ENCODE data around the gene PGAM1.
"Not testable (repeated sequence)": the region's sequence is repeated elsewhere in the genome, so short reads cannot be mapped to it uniquely, and the experiment has no call there.

The PGAM1 gene

DNA sequence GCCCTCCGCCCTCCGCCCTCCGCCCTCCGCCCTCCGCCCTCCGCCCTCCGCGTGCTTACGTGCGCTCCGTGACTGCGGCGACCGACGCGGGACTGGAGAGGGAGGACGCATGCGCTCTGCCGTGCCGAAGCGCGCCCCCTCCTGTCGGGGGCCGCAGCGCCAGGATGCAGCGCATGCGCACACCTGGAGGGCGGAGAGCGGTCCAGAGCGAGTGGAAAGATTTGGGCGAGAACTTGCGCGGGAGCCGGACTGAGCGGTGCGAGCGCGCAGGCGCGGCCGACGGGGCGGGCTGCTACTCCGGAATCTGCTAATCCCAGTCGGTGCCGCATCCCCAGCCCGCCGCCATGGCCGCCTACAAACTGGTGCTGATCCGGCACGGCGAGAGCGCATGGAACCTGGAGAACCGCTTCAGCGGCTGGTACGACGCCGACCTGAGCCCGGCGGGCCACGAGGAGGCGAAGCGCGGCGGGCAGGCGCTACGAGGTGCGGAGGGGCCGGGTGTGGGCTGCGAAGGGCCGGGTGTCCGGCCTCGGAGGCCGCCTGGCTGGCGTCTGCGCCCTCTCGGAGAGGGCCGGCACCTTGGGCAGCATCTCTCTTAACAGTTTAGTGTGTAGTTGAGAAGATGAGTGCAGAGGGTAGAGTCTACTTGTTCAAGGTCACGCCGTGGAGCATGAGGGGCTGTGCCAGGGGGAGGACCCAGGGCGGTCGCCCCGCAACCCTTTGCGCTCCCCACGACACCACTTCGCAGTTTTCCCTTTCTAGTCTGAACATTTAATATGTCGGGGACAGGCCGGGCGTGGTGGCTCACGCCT lies at the start of gene PGAM1:
Gene PGAM1, plus strand, starts transcription at position 228 of the 812 bp plus-strand sequence. Its CDS starts 117 bp downstream, at position 345.
- peak; percentile 97 for DNase-seq

GRCh38 chr10:97376413-97376812 lies 49.6 kb upstream of the PGAM1 start:
- peak in 1 of 2 donors; percentile 48 for DNase-seq

GRCh38 chr10:97378933-97379921 lies 46.8 kb upstream of the PGAM1 start:
- DNase-seq = no peak

- no peak for DNase-seq
Observed at GRCh38 chr10:97380516-97380915, 45.5 kb upstream of the PGAM1 start.

DNA sequence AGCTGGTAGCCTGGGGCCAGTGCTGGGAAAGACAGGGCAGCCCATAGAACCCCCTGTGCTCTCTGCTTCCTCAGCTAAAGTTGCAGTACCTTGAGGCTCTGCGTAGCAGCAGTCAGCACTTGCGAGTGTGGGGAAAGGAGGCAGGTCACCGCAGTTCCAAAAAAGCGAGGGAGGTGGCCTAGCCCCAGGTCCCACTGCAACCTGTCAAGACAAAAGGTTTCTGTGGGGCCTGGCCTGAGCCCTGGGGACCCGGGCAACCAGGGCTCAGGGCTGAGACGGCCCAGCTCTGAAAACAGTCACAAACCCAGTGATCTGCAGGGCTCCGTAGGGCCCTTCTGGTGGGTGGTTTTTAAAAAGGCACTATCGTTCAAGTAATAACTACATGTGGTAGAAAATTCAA lies 44.4 kb upstream of the PGAM1 start:
- no peak for DNase-seq

- DNase-seq = no peak
Observed at GRCh38 chr10:97383159-97383558, 42.8 kb upstream of the PGAM1 start.

DNA sequence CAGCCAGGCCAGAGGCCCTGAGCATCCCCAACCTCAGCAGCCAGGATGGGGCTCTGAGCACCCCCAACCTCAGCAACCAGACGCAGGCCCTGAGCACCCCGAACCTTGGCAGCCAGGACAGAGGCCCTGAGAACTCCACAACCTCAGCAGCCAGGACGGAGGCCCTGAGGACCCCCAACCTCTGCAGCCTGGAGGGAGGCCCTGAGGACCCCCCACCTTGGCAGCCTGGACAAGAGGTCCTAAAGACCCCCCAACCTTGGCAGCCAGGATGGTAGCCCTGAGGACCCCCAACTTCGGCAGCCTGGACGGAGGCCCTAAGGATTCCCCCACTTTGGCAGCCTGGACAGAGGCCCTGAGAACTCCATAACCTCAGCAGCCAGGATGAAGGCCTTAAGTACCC lies 41.8 kb upstream of the PGAM1 start:
- no peak for DNase-seq

DNA sequence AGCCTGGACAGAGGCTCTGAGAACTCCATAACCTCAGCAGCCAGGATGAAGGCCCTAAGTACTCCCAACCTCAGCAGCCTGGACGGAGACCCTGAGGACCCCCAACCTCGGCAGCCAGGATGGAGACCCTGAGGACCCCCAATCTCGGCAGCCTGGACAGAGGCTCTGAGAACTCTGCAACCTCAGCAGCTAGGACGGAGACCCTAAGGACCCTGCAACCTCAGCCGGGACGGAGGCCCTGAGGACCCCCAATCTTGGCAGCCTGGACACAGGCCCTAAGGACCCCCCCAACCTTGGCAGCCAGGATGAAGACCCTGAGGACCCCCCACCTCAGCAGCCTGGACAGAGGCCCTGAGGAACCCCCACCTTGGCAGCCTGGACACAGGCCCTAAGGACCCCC lies 41.4 kb upstream of the PGAM1 start:
- no peak for DNase-seq

DNA sequence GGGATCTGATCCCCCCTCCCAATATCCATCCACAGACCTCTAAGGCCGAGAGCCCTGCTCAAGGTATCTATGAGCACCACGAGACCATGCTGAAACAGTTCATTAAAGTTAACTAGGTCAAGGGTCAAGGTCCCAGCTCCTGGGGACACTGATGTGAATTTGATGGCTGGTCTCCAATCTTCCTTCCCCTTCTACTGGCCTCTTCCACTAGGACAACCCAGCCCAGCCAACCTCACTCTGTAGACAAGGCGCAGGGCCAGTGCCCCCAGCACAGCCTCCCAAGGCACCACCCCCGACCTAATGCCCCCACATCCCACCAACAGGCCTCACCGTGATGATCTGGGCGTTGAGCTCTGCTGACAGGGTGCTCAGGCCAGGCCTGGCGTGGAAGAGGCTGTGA lies 40.4 kb upstream of the PGAM1 start:
- DNase-seq = no peak

DNA sequence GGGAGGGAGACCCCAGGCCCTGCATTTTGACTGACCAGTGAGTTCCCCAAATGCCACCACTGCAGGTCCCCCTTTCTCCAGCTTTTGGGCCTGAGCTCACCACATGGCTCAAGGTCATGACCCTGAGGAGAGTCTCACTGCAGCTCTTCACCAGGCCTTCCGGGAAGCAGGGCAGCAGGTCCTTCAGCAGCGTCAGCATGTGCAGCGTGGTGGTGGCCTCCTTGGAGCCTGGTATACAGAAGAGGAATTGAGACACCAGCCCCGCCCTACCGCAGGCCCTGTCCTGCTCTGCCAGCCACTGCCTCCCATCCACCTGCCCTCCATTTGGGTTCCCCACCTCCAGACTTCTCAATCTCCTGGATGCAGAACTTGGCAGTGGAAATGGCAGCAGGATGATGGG lies 37.8 kb upstream of the PGAM1 start:
- no peak for DNase-seq

- DNase-seq = no peak
Observed at GRCh38 chr10:97390091-97390490, 35.9 kb upstream of the PGAM1 start.

- no peak for DNase-seq
Observed at GRCh38 chr10:97393034-97393573, 32.9 kb upstream of the PGAM1 start.

DNA sequence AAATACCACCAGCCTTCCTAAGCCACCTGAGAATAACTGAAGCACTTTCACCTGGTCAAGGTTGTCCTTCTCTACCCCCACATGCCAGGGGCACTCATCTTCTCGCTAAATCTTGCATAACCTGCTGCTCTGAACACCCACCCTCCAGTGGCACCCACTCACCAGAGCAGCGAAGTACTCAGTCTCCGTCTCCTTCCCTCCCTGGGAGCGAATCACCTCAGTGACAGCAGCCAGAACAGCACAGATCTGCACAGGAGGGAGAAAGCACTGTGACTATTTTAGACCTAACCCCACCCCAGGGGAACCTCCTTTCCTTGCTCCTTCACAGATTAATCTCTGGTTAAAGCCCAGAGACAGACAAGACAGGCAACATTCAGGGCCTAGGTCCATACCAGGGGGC lies 29.9 kb upstream of the PGAM1 start:
- DNase-seq = no peak

- peak; percentile 47 to 51 for DNase-seq
Observed at GRCh38 chr10:97399843-97400545, 26.0 kb upstream of the PGAM1 start.

DNA sequence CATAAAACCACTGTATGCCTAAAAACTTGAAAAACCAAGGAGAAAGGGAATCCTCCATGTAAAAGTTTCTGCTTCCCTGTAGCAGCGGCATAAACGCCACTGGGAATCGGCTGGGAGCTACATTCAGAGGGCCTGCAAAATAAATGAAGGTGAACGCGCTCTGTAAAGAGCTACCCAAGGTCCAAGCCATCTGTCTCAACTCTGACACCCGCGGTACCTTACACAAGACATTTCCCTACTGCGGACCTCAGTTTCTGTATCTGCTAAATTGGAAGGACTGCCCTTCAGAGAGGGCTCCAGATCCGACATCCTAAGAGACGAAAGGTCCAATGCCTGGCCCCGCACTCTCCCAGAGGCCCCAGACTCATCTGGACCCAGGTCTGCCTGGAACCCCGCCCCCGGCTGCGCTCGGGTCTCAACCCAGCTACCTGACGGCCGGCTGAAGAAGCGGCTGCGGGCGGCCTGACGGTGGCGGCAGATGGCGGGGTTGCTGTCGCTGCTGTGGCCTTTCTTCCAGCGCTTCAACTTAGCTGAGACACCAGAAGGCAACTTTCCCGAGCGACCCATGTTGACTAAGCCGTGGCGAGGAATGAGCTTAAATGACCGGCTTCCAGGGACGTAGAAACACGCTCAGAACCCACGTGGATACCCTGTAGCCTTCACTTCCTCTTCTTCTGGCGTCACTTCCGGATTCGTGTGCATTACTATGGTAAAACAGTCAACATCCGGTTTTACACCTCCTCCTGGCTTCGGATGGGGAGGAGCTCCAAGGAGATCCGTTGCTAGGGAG lies 25.1 kb upstream of the PGAM1 start, which contains the start of gene RRP12:
Gene RRP12, minus strand, starts transcription at position 676 of the 790 bp plus-strand sequence. Its CDS starts 109 bp downstream, at position 567.
- peak; percentile 96 to 97 for DNase-seq

DNA sequence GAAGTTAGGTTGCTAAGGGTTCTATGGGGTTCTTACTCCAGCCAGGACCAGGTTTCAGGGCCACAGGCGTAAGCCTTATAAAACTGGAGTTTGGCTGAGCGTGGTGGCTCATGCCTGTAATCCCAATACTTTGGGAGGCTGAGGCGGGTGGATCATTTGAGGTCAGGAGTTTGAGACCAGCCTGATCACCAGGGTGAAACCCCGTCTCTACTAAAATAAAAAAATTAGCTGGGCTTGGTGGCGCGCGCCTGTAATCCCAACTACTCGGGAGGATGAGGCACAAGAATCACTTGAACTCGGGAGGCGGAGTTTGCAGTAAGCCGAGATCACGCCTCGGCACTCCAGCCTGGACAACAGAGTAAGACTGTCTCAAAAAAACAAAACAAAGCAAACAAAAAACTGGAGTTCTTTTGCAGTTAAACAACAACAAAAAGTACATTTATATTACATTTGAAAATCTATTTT lies 24.5 kb upstream of the PGAM1 start:
- no peak for DNase-seq

GRCh38 chr10:97404044-97404443 lies 21.9 kb upstream of the PGAM1 start:
- no peak for DNase-seq

GRCh38 chr10:97406064-97406463 lies 19.9 kb upstream of the PGAM1 start:
- peak in 1 of 2 donors; percentile 57 for DNase-seq

DNA sequence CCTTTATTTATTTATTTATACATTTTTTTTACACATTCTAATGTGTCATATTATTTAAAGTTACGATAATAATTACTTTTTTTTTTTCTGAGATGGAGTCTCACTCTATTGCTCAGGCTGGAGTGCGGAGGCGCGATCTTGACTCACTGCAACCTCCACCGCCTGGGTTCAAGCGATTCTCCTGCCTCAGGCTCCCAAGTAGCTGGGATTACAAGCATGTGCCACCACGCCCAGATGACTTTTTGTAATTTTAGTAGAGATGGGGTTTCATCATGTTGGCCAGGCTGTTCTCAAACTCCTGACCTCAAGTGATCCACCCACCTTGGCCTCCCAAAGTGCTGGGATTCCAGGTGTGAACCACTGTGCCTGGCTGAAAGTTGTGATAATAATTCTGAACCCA lies 19.5 kb upstream of the PGAM1 start:
- DNase-seq = not testable (repeated sequence)

DNA sequence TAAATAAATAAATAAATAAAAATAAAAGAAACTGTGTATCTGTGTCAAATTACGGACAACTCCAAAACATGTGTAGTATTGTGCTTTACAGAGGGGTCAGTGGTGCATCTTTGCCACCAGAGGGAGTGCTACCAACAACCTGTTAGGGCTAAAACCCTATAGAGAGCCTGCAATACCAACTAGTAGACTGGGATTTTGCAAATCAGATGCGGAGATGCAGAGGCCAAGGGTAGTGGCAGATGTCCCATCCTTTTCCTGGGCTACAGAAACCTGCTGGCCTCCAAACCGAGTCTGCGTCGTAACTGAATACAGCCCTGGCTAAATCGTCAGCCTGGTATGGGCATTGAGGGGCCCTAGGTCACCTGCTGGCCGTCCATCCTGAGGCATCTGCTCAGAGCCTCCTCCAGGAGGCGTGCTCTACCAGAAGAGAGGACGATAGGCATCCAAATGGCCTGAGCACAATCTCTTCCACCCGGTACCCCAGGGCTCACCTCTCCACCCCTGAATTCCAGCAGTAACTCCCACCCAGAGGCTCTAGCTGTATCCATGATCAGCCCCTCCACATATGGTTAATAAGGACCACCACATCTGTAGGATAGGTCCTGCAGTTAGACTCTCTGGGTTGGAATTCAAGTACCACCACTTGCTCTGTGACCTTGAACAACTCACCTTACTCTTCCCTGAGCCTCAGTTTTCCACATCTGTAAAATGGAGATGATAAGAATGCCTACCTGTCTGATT lies 18.6 kb upstream of the PGAM1 start:
- peak; percentile 77 to 86 for DNase-seq

GRCh38 chr10:97407952-97408248 lies 18.1 kb upstream of the PGAM1 start:
- DNase-seq = no peak

All from CD4-positive, alpha-beta T cell treated with Interleukin-4 for 1 hour (primary cell).